ENCODE data around the gene GNPTAB.
"Not testable (repeated sequence)": the region's sequence is repeated elsewhere in the genome, so short reads cannot be mapped to it uniquely, and the experiment has no call there.

GNPTAB gene

DNA sequence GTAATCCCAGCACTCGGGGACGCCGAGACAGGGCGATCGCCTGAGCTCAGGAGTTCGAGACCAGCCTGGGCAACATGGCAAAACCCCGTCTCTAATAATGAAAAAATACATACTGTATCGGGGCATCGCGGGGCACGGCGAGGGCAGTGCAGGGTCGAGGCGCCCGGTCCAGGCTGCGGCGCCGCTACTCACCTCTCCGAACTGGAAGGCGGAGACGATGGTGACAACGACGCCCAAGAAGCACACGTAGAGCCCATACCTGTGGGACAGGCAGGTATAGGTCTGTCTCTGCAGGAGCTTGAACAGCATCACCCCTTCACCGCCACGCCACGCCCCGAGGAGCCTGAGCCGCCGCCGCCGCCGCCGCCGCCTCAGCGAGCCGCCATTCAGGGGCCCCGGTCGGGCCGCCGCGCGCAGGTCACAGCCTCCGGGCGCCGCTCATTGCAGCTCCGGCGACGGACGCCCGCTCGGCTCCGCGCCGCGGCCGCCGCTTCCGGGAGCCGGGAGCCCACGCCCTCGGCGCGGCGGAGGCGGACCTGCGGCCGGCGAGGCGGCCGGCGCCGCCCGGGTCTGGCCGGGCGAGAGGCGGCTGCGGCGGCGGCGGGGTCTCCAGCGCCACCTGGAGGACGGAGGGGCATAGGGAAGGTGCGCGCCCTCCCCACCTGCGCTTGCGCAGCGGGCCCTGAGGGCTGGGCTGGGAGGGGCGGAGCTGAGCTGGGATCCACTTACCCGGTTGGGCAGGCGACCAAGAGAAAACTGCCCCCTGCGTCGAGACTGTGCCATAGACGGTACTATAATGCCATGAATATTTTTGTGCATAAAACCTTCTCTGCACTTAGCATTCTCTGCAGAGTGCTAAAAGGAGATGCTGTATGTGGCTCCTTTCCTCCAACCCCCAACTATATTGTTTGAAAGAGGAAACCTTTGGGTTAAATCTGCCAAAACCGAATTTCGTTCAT lies at the start of gene GNPTAB:
Gene GNPTAB, minus strand, starts transcription at position 593 of the 959 bp plus-strand sequence. Its CDS starts 284 bp downstream, at position 309.
- peak; percentile 91 to 93 for DNase-seq (ENCODE audit: low read depth in 2 of 2)

DNA sequence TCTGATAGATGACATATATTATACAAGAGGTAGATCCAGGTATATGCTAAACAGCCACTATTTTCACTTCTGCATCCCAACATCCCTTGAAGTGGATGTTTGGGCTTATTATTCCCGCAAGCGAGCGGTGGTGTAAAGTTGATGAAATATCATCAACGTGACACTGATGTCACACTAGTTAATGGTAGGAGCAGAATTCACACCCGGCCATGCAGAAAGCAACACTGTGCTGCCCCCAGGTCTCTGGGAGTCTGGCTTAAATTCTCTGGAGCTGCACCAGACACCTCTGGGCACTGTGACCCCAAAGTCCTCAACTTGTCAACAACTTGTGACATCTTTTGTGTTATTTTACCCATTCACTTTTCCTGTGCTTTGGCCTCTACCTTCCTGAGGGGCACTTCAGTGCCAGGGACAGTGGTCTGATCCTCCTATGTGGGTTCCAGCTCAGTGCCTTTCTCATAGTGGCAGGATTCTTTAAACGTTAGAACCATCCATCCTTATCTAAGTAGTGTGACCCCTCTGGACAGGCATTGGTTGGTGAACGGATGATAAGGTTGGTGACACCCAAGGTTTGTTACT lies 47.6 kb upstream of the GNPTAB start:
- no peak for DNase-seq (ENCODE audit: low read depth in 2 of 2)

DNA sequence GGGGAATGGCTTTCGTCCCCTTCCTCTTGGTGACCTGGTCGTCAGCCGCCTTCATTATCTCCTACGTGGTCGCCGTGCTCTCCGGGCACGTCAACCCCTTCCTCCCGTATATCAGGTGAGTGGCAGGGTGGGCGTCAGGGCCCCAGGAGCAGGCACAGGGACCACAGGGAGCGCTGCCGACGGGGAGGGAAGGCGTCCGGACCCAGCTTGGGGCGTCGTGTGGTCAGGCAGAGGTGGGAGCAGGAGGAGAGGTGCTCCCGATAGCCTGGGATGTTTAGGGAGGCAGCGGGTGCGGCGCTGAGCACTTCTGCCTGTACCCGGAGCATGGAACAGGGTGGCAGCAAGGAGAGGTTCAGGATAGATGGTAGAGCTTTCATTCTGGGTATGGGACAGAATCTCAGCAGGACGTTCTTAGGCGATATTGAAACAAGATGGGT lies 47.1 kb upstream of the GNPTAB start:
- DNase-seq (ENCODE audit: low read depth in 2 of 2): no peak

DNA sequence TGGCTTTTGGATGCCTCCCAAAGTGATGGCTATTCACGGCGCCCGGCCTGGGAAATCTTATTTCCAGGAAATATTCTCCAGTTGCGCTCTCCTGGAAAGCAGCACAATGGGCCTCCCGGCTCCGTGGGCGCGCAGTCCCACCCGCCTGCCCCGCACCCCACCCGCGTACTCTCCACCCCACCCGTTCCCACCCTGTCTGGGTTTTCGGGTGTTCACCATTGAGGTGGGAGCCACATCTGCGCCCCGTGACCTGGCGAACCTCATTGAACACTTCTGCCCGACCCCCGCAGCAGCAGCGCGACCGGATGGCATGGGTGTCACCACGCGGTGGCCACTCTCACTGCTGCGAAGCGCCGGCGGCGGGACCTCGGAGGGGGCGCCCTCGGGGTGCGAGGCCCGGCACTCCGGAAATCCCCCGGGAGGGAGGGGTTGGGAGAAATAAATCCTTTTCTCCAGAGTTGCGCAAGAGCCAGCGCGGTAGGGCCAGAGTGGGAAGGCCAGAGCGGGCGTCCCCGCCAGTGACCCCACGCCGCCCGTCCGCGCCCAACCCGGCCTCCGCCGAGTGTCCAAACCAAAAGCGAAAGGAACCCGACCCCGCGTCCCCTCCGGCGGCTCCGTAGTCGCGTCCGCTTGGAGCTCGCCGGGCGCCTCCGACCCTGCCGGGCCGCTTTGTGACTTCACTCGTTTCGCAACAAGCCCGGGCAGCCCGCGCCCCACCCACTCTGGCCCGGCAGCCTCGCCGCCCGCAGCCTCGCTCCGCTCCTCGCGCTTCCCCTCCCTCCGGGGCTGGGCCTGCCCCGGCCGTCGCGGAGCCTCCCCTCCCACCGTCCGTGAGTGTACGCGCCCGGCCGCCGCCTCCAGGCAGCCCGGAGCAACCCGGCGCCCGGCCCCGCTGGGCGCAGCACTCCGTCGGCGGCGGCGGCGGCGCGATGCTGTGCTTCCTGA lies 46.4 kb upstream of the GNPTAB start, which contains the start of gene DRAM1:
Gene DRAM1, plus strand, starts transcription at position 720 of the 945 bp plus-strand sequence. Its CDS starts 210 bp downstream, at position 930.
- peak; percentile 25 to 70 for DNase-seq (ENCODE audit: low read depth in 2 of 2)

DNA sequence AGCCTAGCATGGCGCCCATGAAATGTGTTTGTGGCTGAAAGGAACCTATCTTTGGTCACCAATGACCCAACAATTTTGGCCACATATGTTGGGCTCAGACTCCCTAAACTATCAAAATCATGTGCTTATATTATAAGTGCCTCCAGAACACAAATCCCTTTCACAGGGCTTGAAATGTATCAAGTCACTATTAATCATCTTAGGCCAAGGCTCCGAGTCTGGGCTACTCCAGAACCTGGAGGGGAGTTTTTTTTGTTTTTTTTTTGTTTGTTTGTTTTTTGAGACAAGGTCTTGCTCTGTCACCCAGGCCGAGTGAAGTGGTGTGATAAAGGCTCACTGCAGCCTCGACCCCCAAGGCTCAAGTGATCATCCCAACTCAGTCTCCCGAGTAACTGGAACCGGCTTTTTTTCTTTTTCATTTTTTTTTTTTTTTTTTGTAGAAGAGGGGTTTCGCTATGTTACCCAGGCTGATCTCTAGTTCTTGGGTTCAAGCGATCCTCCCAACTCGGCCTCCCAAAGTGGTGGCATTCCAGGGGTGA lies 45.6 kb upstream of the GNPTAB start:
- no peak for DNase-seq (ENCODE audit: low read depth in 2 of 2)

DNA sequence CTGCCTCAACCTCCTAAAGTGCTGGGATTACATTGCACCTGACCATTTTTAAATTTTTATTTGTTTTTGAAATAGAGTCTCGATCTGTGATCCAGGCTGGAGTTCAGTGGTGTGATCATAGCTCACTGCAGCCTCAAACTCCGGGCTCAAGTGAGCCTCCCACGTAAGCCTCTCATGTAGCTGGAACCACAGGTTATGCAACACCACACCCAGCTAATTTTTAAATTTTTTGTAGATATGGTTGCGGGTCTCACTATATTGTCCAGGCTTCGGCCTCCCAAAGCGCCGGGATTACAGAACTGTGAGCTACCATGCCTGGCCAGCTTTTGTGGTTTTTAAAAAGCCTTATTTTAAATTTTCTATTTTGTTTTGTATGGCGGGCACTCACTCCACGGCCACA lies 44.4 kb upstream of the GNPTAB start:
- no peak for DNase-seq (ENCODE audit: low read depth in 2 of 2)

DNA sequence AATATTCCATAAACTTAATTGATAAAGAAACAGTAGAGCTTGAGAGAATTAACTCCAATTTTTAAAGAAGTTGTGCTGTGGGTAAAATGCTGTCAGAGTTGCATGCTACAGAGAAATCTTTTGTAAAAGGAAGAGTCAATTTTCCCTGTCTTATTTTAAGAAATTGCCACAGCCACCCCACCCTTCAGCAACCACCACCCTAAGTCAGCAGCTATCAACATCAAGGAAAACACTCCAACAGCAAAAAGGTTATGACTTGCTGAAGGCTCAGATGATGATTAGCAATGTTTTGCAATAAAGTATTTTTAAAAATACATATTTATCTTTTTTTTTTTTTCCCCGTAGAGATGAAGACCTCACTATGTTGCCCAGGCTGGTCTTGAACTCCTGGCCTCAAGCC lies 40.2 kb upstream of the GNPTAB start:
- no peak for DNase-seq (ENCODE audit: low read depth in 2 of 2)

DNA sequence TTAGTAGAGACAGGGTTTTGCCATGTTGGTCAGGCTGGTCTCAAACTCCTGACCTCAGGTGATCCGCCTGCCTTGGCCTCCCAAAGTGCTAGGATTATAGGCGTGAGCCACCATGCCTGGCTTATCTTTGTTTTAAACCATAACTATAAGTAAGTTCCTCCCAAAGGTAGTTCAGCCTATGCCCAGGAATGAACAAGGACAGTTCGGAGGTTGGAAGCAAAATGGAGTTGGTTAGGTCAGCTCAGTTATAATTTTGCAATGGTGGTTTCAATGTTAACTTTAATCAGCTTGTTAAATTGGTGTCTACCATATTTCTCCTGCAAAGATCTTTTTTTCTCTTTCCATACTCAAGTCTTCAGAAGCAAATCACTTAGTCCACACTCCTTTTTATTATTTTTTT lies 36.9 kb upstream of the GNPTAB start:
- not testable (repeated sequence) for DNase-seq (ENCODE audit: low read depth in 2 of 2)

DNA sequence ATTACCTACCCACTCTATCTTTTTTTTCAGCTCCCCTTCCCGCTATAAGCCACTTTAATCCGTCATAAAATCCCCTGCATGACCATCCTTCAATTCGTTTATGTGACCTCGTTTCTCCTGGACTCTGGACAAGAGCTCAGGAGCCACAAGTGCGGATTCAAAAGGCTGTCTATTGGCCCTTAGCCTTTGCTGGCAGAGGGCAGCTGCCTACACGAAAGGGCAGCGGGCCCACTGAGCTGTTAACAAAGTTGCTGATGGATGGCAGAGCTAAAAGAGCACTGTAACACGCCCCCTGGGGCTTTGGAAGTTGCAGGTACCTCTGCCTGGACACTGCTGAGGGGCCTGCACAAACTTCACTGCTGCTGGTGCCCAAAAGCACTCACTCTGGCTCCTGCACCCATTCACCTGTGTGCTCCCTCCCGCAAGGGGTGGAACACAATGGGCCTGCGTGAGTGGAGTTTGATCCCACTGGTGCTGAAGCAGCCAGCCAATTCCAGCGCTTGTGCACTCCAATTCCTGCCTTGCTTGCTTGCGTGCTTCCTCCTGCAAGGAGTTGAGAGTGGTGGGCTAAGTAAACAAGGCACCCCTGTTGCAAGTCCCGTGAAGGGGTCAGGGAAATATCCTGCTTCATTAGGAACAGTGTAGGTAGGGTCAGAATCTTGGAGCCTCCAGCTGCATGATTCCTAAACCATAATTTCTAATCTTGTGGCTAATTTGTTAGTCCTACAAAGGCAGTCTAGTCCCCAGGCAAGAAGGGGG lies 36.0 kb upstream of the GNPTAB start:
- no peak for DNase-seq (ENCODE audit: low read depth in 2 of 2)

DNA sequence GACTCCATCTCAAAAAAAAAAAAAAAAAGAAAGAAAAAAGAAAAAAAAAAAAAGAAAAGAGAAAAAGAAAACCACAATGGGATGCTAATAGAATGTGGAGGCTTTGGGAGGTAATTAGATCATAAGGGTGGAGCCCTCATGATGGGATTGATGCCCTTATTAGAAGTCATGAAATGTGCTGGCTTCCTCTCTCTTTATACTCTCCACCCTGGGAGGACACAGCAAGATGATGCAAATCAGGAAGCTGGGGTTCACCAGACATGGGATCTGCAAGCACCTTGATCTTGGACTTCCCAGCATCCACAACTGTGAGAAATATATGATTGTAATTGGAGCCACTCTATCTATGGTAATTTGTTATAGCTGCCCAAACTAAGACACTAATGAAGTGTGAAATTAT lies 33.2 kb upstream of the GNPTAB start:
- DNase-seq (ENCODE audit: low read depth in 2 of 2): no peak

DNA sequence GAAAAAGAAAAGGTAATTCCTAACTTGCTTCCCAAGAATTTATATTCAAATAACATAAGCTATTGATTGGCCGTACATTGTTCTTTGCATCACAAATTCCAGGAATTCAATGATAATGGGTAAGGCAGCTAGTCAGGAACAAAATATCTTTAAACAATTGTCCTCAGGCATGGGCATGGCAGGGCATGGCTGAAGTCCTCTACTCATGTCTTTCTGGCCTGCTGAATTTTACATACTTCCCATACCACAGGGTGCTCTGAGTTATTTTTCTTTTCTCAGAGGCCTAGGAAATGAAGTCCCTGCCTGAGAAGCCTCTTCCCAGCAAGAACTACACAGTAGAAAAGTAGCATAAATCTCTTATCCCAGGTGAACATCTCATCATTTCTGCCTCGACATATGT lies 31.5 kb upstream of the GNPTAB start:
- DNase-seq (ENCODE audit: low read depth in 2 of 2): no peak

DNA sequence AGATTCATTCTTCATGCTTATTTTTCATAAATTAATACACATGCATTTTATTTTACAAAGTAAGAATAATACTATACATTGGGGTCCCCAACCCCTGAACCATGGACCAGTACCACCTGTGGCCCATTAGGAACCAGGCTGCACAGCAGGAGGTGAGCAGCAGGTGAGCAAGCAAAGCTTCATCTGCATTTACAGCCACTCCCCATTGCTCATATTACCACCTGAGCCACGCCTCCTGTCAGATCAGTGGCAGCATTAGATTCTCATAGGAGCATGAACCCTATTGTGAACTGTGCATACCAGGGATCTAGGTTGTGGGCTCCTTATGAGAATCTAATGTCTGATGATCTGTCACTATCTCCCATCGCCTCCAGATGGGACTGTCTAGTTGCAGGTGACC lies 30.9 kb upstream of the GNPTAB start:
- DNase-seq (ENCODE audit: low read depth in 2 of 2): not testable (repeated sequence)

DNA sequence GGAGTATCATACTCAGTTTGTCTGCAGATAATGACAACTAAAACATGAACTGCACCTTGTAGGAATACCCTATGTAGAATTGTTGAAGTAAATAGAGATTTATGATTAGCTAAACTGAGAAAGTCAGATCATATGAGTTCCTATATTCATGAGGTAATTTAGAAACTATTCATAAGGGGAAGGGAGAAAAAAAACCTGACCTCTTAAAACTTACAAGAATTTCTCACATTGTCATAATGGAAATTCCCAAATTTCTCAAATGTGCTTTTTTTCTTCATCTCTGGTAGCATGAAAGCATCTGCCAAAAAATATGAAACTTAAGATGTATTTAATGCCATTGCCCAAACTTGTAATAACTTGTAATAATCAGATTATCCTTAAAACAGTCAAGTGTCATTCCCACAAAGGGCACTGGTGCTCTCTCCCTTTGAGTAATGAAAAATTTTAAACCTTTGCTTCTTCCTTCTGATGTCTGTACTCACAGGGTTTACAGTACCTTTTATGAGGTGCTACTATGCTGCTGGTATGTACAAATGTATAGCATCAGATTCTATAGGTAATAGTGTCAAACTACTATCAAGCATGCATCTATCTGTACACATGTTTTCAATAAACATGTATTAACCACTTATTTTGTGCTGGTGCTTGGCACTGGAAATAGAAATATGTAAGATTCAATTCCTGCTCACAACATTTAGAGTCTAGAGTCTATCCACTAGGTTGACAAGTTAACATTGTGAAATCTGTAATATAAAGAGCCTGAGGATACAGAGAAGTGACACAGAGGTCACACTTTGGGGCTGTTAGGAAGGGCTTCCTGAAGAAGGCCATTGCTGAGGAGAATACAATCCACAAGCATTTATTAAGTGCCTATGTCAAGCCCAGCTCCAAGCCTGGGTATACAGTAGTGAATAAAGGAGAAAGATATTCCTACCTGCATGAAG lies 29.2 kb upstream of the GNPTAB start:
- DNase-seq (ENCODE audit: low read depth in 2 of 2): no peak

DNA sequence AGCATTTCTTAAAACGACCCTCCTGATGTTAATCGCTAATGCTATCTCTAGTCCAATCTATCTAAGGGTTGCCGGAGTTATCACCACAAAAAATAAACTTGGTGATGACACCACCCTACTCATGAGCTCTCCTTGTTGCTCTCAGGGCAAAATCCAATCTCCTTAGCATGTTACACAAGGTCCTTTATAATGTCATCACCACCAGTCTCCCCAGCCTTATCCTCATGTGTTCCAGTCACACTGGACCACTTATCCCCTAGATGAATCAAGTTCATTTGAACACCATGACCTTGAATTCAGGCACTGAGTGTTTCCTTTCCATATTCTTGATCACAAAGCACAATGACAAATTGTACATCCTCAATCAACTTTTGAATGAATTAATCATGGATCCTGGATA lies 27.6 kb upstream of the GNPTAB start:
- no peak for DNase-seq (ENCODE audit: low read depth in 2 of 2)

DNA sequence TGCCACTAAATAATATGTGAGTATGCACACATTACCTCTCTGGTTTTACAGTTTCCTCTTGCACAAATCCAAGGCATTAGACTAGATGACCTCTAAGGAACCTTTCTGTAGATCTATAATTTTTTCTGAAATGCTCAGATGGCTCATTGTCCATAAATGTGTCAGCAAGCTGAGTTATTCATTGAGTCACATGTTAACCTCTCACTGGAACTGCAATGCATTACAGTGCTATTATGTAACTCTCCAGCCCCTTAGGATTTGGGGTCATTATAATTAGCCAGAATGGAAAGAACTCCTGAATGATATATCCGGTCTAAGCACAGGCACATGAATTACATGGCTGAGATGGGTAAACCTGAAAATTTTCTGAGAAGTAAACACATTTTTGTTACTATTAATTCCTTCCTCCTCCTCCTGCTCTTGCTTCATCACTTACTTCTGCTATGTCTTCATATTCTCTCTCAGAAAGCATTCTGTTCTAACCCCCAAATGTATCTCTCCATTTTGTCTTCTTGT lies 26.3 kb upstream of the GNPTAB start:
- no peak for DNase-seq (ENCODE audit: low read depth in 2 of 2)

DNA sequence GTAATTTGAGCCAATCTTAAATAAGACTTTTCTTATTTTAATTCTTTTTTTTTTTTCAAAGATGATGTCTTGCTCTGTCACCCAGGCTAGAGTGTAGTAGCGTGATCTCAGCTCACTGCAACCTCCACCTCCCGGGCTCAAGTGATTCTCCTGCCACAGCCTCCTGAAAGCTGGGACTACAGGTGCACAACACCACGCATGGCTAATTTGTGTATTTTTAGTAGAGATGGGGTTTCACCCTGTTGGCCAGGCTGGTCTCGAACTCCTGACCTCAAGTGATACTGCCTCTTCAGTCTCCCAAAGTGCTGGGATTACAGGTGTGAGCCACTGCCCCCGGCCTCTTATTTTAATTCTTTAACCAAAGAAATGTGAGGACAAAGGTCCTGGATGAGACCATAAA lies 25.9 kb upstream of the GNPTAB start:
- not testable (repeated sequence) for DNase-seq (ENCODE audit: low read depth in 2 of 2)

DNA sequence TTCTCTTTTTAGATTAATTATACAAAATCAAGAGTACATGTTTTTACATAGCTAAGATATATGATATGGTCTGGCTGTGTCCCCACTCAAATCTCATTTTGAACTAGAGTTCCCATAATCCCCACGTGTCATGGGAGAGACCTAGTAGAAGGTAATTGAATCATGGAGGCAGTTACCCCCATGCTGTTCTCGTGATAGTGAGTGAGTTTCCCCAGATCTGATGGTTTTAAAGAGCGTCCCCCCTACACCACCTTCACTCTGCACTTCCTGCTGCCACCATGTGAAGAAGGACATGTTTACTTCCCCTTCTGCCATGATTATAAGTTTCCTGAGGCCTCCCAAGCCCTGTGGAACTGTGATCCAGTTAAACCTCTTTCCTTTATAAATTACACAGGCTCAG lies 25.2 kb upstream of the GNPTAB start:
- no peak for DNase-seq (ENCODE audit: low read depth in 2 of 2)

DNA sequence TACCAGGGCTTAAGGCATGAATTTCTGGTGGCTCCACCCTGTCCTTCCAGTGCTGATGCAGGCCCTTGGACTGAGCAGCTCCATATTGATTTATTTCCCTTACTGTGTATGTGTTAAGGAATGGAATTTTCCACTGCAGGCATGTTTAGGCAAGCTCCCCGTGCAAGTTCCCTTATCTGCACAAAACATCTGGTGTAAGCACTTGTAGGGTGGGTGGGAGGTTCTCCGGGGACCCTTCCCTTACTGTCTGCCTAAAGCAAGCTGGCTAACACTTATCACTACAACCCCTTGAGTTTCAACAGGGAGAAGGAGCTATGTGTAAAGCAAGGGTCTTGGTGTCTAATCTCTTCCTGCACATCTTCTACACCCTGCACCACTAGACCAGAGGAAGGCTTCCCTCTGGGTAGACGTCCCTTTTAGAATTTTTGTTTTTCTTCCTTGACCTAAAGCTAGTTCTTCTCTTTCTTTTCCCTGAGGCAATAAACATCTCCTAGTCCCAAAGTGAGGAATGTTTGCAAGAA lies 24.7 kb upstream of the GNPTAB start:
- no peak for DNase-seq (ENCODE audit: low read depth in 2 of 2)

DNA sequence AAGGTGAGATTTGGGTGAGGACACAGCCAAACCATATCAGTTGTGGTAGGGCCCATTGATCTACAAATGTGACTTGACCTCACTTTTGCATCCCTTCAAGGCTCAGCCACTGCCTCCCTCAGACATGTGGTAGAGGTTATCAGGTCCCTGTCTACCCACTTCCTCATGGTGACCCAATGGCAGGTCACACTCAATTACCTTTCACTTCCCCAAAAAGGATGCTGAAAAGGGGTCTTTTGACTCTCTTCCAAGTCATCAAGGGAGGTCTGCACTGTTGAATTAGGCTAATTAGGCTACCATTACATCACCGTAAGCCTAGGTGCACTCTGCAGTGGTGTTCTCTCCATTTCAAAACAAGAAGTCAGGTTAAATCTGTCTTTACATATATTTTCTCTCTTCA lies 24.0 kb upstream of the GNPTAB start:
- no peak for DNase-seq (ENCODE audit: low read depth in 2 of 2)
